Spleen (tissue), 11 donors: ENCODE data around the gene RRH. TPM values are rescaled to one million over a fixed set of nuclear protein-coding genes. Genes with fewer than 3 reads are reported as not detected.

ENCODE experiments used
- DNase-seq: peaks from one replicate; pipeline ENCODE4 v3.0.0-alpha.2; 2020
- H3K27ac ChIP-seq, 8 donors: fragments of 200-600 bp; sonication (generic) in 7 of 8; 1 replicate in 4 of 8; 2 replicates in 4 of 8; pipeline versions ENCODE4 v1.5.0 to v1.8.0; 2016 to 2021; ENCODE audit warnings: inconsistent platforms in 4 of 8, mild to moderate bottlenecking in 4 of 8, moderate library complexity in 1 of 8
- H3K27me3 ChIP-seq, 7 donors: fragments of 200-600 bp; sonication (generic) in 6 of 7; replicated peaks in 1 of 7; 1 replicate in 4 of 7; 2 replicates in 3 of 7; pipeline versions ENCODE4 v1.5.0 to v1.8.0; 2016 to 2021; ENCODE audit warnings: inconsistent platforms in 3 of 7, mild to moderate bottlenecking in 1 of 7
- H3K36me3 ChIP-seq, 6 donors: fragments of 200-600 bp; sonication (generic) in 5 of 6; 1 replicate in 4 of 6; 2 replicates in 2 of 6; pipeline versions ENCODE4 v1.5.0 to v1.8.0; 2016 to 2021; ENCODE audit warnings: inconsistent platforms in 2 of 6
- H3K4me1 ChIP-seq, 6 donors: fragments of 200-600 bp; sonication (generic) in 5 of 6; 1 replicate in 3 of 6; 2 replicates in 3 of 6; pipeline versions ENCODE4 v1.5.0 to v1.8.0; 2016 to 2021; ENCODE audit warnings: inconsistent platforms in 3 of 6
- H3K4me3 ChIP-seq, 8 donors: fragments of 200-600 bp; sonication (generic) in 7 of 8; 1 replicate in 4 of 8; 2 replicates in 4 of 8; pipeline versions ENCODE4 v1.5.0 to v1.8.0; 2016 to 2021; ENCODE audit warnings: inconsistent platforms in 4 of 8, mild to moderate bottlenecking in 4 of 8, moderate library complexity in 2 of 8
- H3K9me3 ChIP-seq, 8 donors: fragments of 200-600 bp; sonication (generic) in 7 of 8; 1 replicate in 4 of 8; 2 replicates in 4 of 8; pipeline versions ENCODE4 v1.5.0 to v1.8.0; 2016 to 2021; ENCODE audit warnings: inconsistent platforms in 4 of 8
- CTCF ChIP-seq, 11 experiments: fragments of 200-600 bp in 7 of 11; fragments of 450-650 bp in 4 of 11; sonication (generic) in 4 of 11; IDR thresholded peaks in 8 of 11; conservative IDR thresholded peaks in 3 of 11; 1 replicate in 7 of 11; 2 replicates in 4 of 11; pipeline versions ENCODE4 v1.4.0 to v1.8.0; 2016 to 2021; ENCODE audit warnings: antibody characterized with exemption in 11 of 11, inconsistent platforms in 4 of 11, mild to moderate bottlenecking in 1 of 11
- POLR2A ChIP-seq, 3 donors: fragments of 450-650 bp; IDR thresholded peaks; one replicate each; pipeline ENCODE4 v1.5.1; 2017; ENCODE audit warnings: antibody characterized with exemption in 3 of 3, mild to moderate bottlenecking in 1 of 3
- POLR2AphosphoS5 ChIP-seq, 3 donors: sonication (generic); formaldehyde crosslinking; IDR thresholded peaks; one replicate each; pipeline ENCODE4 v1.5.1; 2017; ENCODE audit warnings: antibody characterized with exemption in 3 of 3
- WGBS, 5 donors: extraction: QIAGEN DNeasy Blood & Tissue Kit in 3 of 5; methylation state at CpG; one replicate each; pipeline versions ENCODE4 v1.1.5 to v1.1.7; 2013 to 2018; 5-methylcytosine and 5-hydroxymethylcytosine counted together
- intact Hi-C: fragments of 100-400 bp; cut with DNase I; formaldehyde crosslinking; loops from one replicate; pipeline ENCODE4 v1.15.0; 2023; ENCODE audit warnings: low total_unique reads
- polyA plus RNA-seq, 3 donors: library from polyadenylated mRNA; stranded (reverse); fragments of 200-250 nt; gene quantifications; one replicate each; pipeline ENCODE4 v1.2.1, GENCODE V29; 2013
- total RNA-seq, 7 donors: library from RNA; depleted of rRNA in 3 of 7; stranded (reverse); fragments of >200 nt in 3 of 7; fragmentation: NEBNext Ultra II Directional in 4 of 7; extraction: Animal tissue kit (Norgen Biotek cat#: 25700) in 4 of 7; gene quantifications; one replicate each; pipeline versions ENCODE4 v1.1.0 to v1.2.1, GENCODE V29; 2016 to 2021
- donor health status: healthy with polysubstance abuse.
- donor health status: DM: no; HTN: no; CAD: no; lungs with moderate emphysema.
- donor health status: DM: no; HTN: no; CAD: no.
- donor health status: Bipolar disorder and iron deficiency.
- donor health status: healthy.
- donor health status: DM: no; HTN: no; CAD: no.
- donor health status: DM: yes; HTN: yes; CAD: no.

RRH gene
- total and polyA plus RNA-seq, 10 donors: 0.03 to 2.0 (median 0.54) TPM; not detected in 4

DNA sequence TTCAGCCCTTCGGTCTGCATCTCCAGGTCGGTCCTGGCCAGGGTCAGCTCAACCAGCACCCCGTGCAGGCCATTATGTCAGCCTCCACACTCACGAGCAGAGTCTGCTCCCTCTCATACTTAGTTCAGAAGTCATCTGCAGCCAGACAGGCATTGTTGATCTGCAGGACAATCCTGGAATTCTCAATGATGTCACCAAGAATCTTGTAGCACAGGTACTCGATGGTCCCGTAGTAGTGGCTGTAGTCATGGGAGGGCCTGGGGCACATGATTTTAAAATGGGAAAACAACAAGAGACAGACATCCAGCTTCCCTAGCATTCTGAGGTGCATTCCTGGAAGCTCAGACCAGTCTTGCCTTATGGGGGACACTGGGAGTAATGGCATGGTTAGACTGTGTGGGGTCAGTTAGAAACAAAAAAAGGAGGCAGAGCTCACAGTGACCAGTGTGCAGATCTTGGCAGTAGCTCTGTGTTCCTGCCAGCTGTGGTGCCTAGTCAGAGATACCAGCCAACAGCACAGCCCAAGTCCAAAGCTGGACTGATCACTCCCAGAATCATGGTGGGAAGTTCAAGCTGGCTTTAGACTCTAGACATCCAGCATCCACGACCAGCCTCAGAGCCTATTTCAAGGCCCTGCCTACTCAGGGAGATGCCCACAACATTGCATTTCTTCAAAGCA, 52.0 kb downstream of the RRH start:
- TF ChIP-seq CTCF (IDR thresholded peaks at IDR 0.05 in 8 of 11, conservative IDR thresholded peaks at IDR 0.05 in 3 of 11) (no peak), POLR2AphosphoS5 (IDR thresholded peaks at IDR 0.05) (no peak), POLR2A (IDR thresholded peaks at IDR 0.05) (no peak)
- Histone ChIP-seq H3K27ac (no peak overlapping the region), H3K27me3 (peaks cover 0 to 12% (median 0%) of the 10 kb centered on the region in 7 donors), H3K4me1 (no peaks in the 10 kb centered on the region), H3K4me3 (no peak overlapping the region), H3K9me3 (no peaks in the 10 kb centered on the region), H3K36me3 (no peaks in the 10 kb centered on the region)
- 91 to 96% (median 95%) methylated on average over 7 of the region's 7 CpGs for WGBS, 5 donors
- intact Hi-C loops: no loop called here
- peak; percentile 53 for DNase-seq

DNA sequence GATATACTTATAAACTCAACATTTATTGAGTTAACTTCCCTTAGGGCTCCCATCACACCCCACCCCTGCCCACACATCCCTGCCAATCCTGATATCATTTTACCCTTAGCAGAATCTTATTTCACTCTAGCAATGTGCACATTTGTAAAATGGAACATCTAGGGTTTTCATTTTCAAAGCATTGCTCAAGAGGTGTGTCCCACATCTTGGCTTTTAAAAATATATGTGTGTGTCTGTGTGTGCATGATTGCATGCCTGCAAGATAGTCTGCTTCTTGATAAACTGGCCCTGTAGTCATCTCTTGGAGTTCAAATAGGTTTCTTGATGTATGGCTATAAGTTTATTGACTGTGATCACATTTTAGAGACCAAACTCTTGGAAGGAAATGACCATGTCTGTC, 58.5 kb downstream of the RRH start:
- Histone ChIP-seq H3K9me3 (no peaks in the 10 kb centered on the region), H3K27me3 (no peaks in the 10 kb centered on the region), H3K4me1 (no peaks in the 10 kb centered on the region), H3K36me3 (no peaks in the 10 kb centered on the region), H3K4me3 (no peak overlapping the region), H3K27ac (no peak overlapping the region)
- no peak for DNase-seq
- TF ChIP-seq POLR2AphosphoS5 (IDR thresholded peaks at IDR 0.05): no peak
- TF ChIP-seq POLR2A (IDR thresholded peaks at IDR 0.05): no peak
- TF ChIP-seq CTCF (IDR thresholded peaks at IDR 0.05 in 8 of 11, conservative IDR thresholded peaks at IDR 0.05 in 3 of 11): no peak
- intact Hi-C loops: no loop called here

DNA sequence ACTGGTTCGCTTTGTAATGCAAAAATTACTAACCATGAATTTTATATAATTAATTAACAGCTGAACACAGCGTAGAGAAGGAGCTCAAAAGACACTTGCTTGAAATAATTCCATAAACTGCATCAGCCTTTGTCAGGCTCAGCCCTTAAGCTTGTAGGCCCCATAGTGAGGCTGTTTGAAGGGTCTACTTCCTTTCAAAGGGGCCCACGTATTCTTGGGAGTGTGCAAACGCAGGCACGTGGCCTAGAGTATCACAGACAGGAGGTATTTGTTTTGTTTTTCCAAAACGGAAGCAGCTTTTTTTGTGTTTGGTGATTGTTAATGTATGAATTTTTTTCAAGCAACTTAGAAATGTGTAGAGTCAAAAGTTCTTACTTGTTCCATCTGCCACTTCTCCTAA, 59.3 kb downstream of the RRH start:
- no peaks in the 10 kb centered on the region for H3K36me3 ChIP-seq
- intact Hi-C loops: no loop called here
- no peaks in the 10 kb centered on the region for H3K27me3 ChIP-seq
- DNase-seq: no peak
- H3K4me1 ChIP-seq: no peaks in the 10 kb centered on the region
- no peaks in the 10 kb centered on the region for H3K9me3 ChIP-seq
- H3K27ac ChIP-seq: no peak overlapping the region
- no peak overlapping the region for H3K4me3 ChIP-seq
- no peak for TF ChIP-seq POLR2A (IDR thresholded peaks at IDR 0.05)
- no peak for TF ChIP-seq POLR2AphosphoS5 (IDR thresholded peaks at IDR 0.05)
- no peak for TF ChIP-seq CTCF (IDR thresholded peaks at IDR 0.05 in 8 of 11, conservative IDR thresholded peaks at IDR 0.05 in 3 of 11)
- 41 to 47% (median 42%) methylated on average over 6 of the region's 6 CpGs for WGBS, 5 donors

DNA sequence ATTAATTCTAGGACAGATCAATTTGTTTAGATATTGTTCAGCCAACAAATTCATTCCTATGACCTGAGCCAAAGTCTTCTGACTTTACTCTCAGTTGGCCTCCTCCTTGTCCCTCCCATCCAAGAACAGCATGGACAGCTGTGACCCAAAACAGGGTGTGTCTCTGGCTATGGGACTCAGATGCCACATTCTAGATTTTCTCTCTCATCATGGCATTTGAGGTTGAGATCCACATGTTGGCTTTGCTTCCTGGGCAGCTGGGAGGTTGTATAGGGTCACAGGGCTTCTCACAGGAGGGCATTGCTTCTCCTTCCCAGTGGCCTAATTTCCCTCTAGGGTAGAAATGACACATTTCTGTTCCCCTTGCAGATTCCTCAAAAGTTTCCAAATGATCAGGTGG, 62.3 kb downstream of the RRH start:
- Histone ChIP-seq H3K27me3 (no peaks in the 10 kb centered on the region), H3K27ac (no peak overlapping the region), H3K4me3 (no peak overlapping the region), H3K4me1 (no peaks in the 10 kb centered on the region), H3K9me3 (no peaks in the 10 kb centered on the region), H3K36me3 (no peaks in the 10 kb centered on the region)
- no peak for DNase-seq
- TF ChIP-seq CTCF (IDR thresholded peaks at IDR 0.05 in 8 of 11, conservative IDR thresholded peaks at IDR 0.05 in 3 of 11) (no peak), POLR2A (IDR thresholded peaks at IDR 0.05) (no peak), POLR2AphosphoS5 (IDR thresholded peaks at IDR 0.05) (no peak)
- intact Hi-C loops: no loop called here

Other genes with a start within 250 kb of the RRH start
- 10 to 100 TPM; 11.5 to 34.5 (median 15.4) TPM for gene CASP6, start 124.5 kb upstream of the RRH start, total RNA-seq
- gene CASP6, start 124.5 kb upstream of the RRH start, polyA plus RNA-seq: 10 to 100 TPM in 2 of 3 donors, 1 to 10 TPM in 1; 7.7 to 15.3 (median 10.1) TPM
- 10 to 100 TPM; 13.5 to 21.4 (median 17.1) TPM for gene PLA2G12A, start 97.9 kb upstream of the RRH start, total RNA-seq
- gene PLA2G12A, start 97.9 kb upstream of the RRH start, polyA plus RNA-seq: 1 to 10 TPM; 2.6 to 4.1 (median 3.3) TPM
- 10 to 100 TPM; 38.1 to 88.2 (median 66.1) TPM for gene CFI, start 26.0 kb upstream of the RRH start, total RNA-seq
- gene CFI, start 26.0 kb upstream of the RRH start, polyA plus RNA-seq: 10 to 100 TPM in 2 of 3 donors, 1 to 10 TPM in 1; 9.8 to 21.7 (median 15.3) TPM
- gene GAR1, start 12.2 kb upstream of the RRH start, total RNA-seq: 10 to 100 TPM in 5 of 7 donors, 1 to 10 TPM in 2; 4.3 to 13.2 (median 12.0) TPM
- gene GAR1, start 12.2 kb upstream of the RRH start, polyA plus RNA-seq: 10 to 100 TPM; 23.3 to 29.2 (median 25.3) TPM
- gene LRIT3, start 20.1 kb downstream of the RRH start, total RNA-seq: under 1 TPM; 0.13 to 0.94 (median 0.27) TPM
- under 1 TPM; 0.20 to 0.43 (median 0.29) TPM for gene LRIT3, start 20.1 kb downstream of the RRH start, polyA plus RNA-seq
- 1 to 10 TPM in 4 of 7 donors, under 1 TPM in 3; 0.54 to 2.5 (median 1.0) TPM for gene EGF, start 84.9 kb downstream of the RRH start, total RNA-seq
- gene EGF, start 84.9 kb downstream of the RRH start, polyA plus RNA-seq: under 1 TPM in 2 of 3 donors, not detected in 1; 0.03 to 0.17 TPM